ENCODE data around the gene UPK3B. TPM values are rescaled to one million over a fixed set of nuclear protein-coding genes. Genes with fewer than 3 reads are reported as not detected.
"Not testable (repeated sequence)": the region's sequence is repeated elsewhere in the genome, so short reads cannot be mapped to it uniquely, and the experiment has no call there.

UPK3B gene
- total and polyA plus RNA-seq, 9 of the 15 experiments (the other 6 are each of a cell fraction or from before 2014, with no cell fraction given) = not detected

- BruUV-seq (replicated peaks); CTCF ChIA-PET (ENCODE audit: low intra/inter-chr PET ratio); H3K36me3 ChIP-seq (ENCODE audit: control insufficient read depth, insufficient read depth, low read length); H3K9ac ChIP-seq (ENCODE audit: insufficient read depth in 1 of 2, low read depth in 2 of 2, low read length in 2 of 2); intact Hi-C loops (cut with micrococcal nuclease); H3K4me1 ChIP-seq (replicated peaks in 1 of 2; ENCODE audit: control insufficient read depth in 2 of 2, insufficient read depth in 2 of 2, low read length in 2 of 2); H2AFZ ChIP-seq (ENCODE audit: low read depth, low read length); H3K27me3 ChIP-seq (ENCODE audit: control insufficient read depth in 2 of 2, insufficient read depth in 2 of 2, low read length in 2 of 2); H3K9me3 ChIP-seq (replicated peaks; ENCODE audit: control insufficient read depth, insufficient read depth, low read depth, low read length); H4K20me1 ChIP-seq (replicated peaks; ENCODE audit: control insufficient read depth, insufficient read depth, low read length); DNase-seq (ENCODE audit: extremely low read depth in 1 of 4, low spot score in 3 of 4); H3K27ac ChIP-seq (ENCODE audit: extremely low read depth, low read depth, low read length); H3K79me2 ChIP-seq (ENCODE audit: control insufficient read depth, insufficient read depth, low read length); H3K4me3 ChIP-seq; in situ Hi-C loops (cut with MboI); POLR2A ChIA-PET; H3K9me1 ChIP-seq (ENCODE audit: control insufficient read depth, insufficient read depth, low read length); FAIRE-seq; H3K4me2 ChIP-seq (ENCODE audit: insufficient read depth, low read length): not testable (repeated sequence)
- WGBS (ENCODE audit: insufficient coverage, low coverage, missing lambda C conversion rate) = 86% methylated on average over 12 of the region's 28 CpGs
- peak; percentile 18 for ATAC-seq
Measured at GRCh38 chr7:76499201-76499923, 11.0 kb upstream of the UPK3B start.

- ATAC-seq = peak; percentile 43
- H3K4me1 ChIP-seq (replicated peaks in 1 of 2; ENCODE audit: control insufficient read depth in 2 of 2, insufficient read depth in 2 of 2, low read length in 2 of 2); H3K9ac ChIP-seq (ENCODE audit: insufficient read depth in 1 of 2, low read depth in 2 of 2, low read length in 2 of 2); H2AFZ ChIP-seq (ENCODE audit: low read depth, low read length); CTCF ChIA-PET (ENCODE audit: low intra/inter-chr PET ratio); DNase-seq (ENCODE audit: extremely low read depth in 1 of 4, low spot score in 3 of 4); H3K9me3 ChIP-seq (replicated peaks; ENCODE audit: control insufficient read depth, insufficient read depth, low read depth, low read length); FAIRE-seq; BruUV-seq (replicated peaks); H3K4me2 ChIP-seq (ENCODE audit: insufficient read depth, low read length); H4K20me1 ChIP-seq (replicated peaks; ENCODE audit: control insufficient read depth, insufficient read depth, low read length); POLR2A ChIA-PET; H3K9me1 ChIP-seq (ENCODE audit: control insufficient read depth, insufficient read depth, low read length); H3K4me3 ChIP-seq; H3K79me2 ChIP-seq (ENCODE audit: control insufficient read depth, insufficient read depth, low read length); H3K36me3 ChIP-seq (ENCODE audit: control insufficient read depth, insufficient read depth, low read length); H3K27me3 ChIP-seq (ENCODE audit: control insufficient read depth in 2 of 2, insufficient read depth in 2 of 2, low read length in 2 of 2); H3K27ac ChIP-seq (ENCODE audit: extremely low read depth, low read depth, low read length): not testable (repeated sequence)
- intact Hi-C loops (cut with micrococcal nuclease) = loop anchor here (10.0 kb wide), 1 partner anchor 495 kb away; no protein-coding TSS in a partner anchor
- in situ Hi-C loops (cut with MboI) = loop anchor here (5.0 to 10.0 kb wide), 3 partner anchors 65 to 502 kb away; no protein-coding TSS in a partner anchor
- WGBS (ENCODE audit: insufficient coverage, low coverage, missing lambda C conversion rate) = 50% methylated on average over 1 of the region's 19 CpGs
Measured at GRCh38 chr7:76499924-76500241, 10.5 kb upstream of the UPK3B start.

Data from K562 (cell line).